C4-2B (cell line): ENCODE results near the gene CUX1.
"Not testable (repeated sequence)": the region's sequence is repeated elsewhere in the genome, so short reads cannot be mapped to it uniquely, and the experiment has no call there.

Source experiments
- H3K27ac ChIP-seq: fragments of 450-650 bp; 2 replicates; pipeline ENCODE4 v1.5.1; 2017
- CTCF ChIP-seq: fragments of 450-650 bp; conservative IDR thresholded peaks from 2 replicates; pipeline ENCODE4 v1.5.1; 2017; ENCODE audit warnings: mild to moderate bottlenecking
- ZFX ChIP-seq: fragments of 450-650 bp; IDR thresholded peaks from 2 replicates; pipeline ENCODE4 v1.6.1; 2017

Gene CUX1

GRCh38 chr7:101787864-101788263 is 29.6 kb upstream of the CUX1 start:
- H3K27ac ChIP-seq, result no peak overlapping the region
- no peak for TF ChIP-seq ZFX
- no peak for TF ChIP-seq CTCF

GRCh38 chr7:101788517-101788916 is 28.9 kb upstream of the CUX1 start:
- no peak for TF ChIP-seq ZFX
- TF ChIP-seq CTCF, result no peak

DNA sequence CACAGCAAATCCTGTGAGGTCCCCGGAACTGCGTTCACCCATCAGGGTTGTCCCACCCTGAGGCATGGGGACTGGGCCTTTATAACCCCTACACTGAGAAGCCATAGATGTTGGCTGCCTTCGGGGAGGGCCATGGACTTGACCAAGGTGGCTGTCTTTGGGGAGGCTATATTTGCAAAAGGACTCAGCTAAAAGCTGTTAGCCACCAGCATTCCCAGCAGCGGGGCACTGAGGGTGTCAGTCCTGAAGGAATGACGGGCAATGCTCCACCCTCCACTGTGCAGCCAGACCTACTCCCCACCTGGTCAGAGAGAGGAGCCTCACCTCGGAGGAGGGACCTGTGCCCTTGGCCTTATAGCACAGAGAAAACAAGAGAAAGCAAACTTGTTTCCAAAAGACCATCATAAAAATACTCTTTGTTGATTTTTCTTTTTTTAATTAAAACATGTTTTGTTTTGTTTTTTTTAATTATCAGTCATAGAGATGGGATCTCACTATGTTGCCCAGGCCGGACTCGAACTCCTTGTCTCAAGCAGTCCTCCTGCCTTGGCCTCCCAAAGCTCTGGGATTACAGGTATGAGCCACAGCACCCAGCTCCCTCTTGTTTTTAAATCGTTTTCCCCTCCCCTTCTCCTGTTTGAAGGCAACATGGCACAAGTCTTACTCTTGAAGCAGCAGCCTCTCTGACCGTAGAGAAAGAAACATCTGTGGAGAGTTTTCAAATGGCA is 26.7 kb upstream of the CUX1 start:
- TF ChIP-seq ZFX (no peak), CTCF (no peak)
- no peak overlapping the region for H3K27ac ChIP-seq

More at GRCh38 chr7:101788517-101788916, 28.9 kb upstream of the CUX1 start:
- H3K27ac ChIP-seq, result no peak overlapping the region

- TF ChIP-seq CTCF, result no peak
- no peak for TF ChIP-seq ZFX
- H3K27ac ChIP-seq, result no peak overlapping the region
These were observed 25.3 kb upstream of the CUX1 start for GRCh38 chr7:101792051-101792681.

- H3K27ac ChIP-seq, result not testable (repeated sequence)
These were observed 24.7 kb upstream of the CUX1 start for GRCh38 chr7:101792682-101793071.

DNA sequence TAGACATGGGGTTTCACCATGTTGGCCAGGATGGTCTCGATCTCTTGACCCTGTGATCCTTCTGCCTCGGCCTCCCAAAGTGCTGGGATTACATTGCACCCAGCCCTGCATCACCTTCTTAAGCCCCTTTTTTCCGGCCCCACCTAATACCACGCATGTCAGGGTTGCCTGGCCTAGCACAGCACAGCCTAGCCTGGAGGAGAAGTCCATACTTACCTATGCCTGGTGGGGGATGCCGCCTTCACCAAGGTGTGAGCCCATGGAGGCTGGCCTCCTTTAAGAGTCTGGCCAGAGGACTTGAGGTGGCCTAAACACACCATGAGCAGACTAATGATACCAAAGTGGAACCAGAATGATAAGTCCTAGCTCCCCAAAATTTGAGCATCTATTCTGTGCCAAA is 22.0 kb upstream of the CUX1 start:
- H3K27ac ChIP-seq, result no peak overlapping the region
- no peak for TF ChIP-seq ZFX
- no peak for TF ChIP-seq CTCF

- not testable (repeated sequence) for H3K27ac ChIP-seq
These were observed 19.3 kb upstream of the CUX1 start for GRCh38 chr7:101798173-101798572.

- H3K27ac ChIP-seq, result no peak overlapping the region
- TF ChIP-seq ZFX (no peak), CTCF (no peak)
These were observed 14.0 kb upstream of the CUX1 start for GRCh38 chr7:101803203-101804087.
